ENCODE results near the gene PDGFB.

PDGFB gene

DNA sequence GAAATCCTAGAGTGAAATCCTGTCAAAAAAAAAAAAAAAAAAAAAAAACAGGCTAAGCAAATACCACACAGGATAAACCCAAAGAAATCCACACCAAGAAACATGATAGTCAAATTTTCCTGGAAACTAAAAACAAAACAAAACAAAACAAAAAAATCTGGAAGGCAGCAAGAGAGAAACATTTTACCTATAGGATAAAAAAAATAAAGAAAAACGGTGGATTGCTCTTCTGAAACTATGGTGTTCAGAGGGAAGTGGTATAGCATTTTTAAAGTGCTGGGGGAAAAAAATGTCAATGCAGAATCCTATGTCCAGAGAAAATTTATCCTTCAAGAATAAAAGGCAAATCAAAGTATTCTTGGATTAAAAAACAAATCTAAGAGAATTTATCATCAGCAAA lies 50.7 kb downstream of the PDGFB start:
- DNase-seq, result no peak

DNA sequence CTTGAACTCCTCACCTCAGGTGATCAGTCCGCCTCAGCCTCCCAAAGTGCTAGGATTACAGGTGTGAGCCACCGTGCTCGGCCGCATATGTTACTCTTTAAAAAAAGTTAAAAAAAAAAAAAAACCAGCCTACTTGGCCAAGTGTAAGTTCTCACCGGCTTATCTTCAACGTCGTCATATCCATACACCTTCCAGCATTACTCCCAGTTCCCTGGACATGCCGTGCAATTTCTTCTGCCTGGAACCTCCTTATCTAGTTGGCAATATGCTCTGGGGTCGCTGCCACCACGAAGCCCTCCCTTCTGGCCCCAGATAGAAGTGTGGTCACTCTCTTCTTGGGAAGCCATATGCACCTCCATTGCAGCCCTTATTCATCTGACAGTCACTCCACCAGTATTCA lies 56.0 kb downstream of the PDGFB start:
- DNase-seq, result no peak

DNA sequence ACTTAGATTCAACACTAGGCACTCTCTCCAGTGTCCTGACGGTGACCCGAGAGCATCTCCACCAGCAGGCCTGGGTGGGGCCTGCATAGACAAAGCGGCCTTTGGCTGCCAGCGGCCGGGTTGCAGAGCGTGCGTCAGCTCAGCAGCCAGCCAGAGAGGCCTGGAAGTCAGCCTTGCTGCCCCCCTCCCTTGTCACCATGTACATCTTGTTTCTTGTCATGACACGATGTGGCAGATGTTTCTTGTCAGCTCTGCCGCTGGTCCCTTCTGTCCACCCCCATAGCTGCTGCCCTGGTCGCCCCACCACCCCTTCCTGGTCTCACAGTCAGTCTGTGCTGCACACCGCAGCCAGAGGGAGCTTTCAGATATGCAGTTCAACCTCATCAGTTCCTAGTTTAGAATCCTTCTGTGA lies 59.2 kb downstream of the PDGFB start:
- DNase-seq, result no peak

DNA sequence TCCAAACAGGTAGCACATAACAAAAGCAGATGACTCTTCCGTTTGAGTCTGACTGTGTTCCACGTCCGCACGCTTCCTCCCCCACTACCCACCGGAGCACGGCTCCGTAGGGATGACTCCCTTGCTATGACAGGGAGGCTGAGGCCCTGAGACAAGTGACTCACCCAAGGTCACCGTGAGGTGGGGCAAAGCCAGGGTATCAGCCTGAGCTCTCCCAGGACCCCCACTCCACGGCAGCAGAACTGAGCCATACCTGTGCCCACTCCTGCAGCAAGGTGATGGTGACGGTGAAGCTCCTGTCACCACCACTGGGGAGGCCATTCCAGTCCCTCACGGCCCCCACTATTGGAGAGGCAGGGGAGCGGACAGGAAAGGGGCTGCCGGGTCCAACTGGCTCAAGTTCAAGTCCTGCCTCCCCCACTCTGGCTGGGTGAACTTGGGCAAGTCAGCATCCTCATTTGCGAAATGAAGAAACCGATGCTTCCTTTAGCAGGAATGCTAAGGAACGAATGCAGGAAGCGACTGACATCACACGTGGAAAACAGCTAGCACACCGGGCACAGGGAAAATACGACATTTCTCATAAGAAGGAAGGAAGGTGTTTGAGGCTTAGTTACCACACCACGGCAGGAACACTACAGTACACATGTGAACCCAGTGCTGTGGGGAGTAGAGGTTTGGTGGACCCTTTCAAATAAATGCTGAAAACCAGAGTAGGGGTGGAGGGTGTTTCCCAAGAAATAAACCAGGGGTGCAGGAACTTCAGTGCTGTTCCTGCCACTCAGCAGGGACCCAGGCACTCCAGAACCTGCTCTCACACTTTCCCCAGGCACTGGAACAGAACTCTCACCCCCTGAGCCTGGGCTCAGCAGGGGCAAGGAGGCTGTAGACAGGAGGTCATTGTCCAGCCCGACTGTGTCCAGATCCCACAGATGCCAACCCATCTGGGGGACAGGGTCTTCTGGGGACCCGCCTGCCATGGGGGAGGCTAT lies 59.9 kb downstream of the PDGFB start:
- DNase-seq, result no peak

DNA sequence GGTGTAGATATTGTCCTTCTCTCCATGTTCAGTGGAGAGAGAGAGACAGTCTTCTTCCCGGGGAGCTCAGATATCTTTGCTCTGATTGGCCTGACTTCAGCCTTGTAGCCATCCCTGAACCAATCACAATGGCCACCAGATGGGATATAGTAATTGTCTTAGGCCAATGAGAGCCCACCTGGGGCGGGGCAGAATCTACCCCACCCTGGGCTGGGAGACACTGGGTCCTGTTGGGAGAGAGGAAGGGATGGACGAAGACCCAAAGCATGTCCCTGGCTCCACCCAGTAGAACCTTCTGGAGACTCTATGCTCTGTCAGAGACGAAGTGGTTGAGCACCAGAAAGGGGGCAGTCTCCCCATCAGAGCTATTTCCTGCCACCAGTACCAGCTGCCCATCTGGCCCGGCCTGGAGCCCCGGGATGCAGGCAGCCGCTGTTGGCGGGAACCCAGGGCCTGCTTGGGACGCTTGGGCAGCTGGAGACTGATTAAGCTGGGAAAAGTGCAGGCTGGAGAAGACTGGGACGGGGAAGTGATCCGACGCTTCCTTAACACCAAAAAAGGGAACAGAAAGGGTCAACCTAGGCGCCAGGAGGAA lies 60.7 kb downstream of the PDGFB start:
- no peak for DNase-seq

DNA sequence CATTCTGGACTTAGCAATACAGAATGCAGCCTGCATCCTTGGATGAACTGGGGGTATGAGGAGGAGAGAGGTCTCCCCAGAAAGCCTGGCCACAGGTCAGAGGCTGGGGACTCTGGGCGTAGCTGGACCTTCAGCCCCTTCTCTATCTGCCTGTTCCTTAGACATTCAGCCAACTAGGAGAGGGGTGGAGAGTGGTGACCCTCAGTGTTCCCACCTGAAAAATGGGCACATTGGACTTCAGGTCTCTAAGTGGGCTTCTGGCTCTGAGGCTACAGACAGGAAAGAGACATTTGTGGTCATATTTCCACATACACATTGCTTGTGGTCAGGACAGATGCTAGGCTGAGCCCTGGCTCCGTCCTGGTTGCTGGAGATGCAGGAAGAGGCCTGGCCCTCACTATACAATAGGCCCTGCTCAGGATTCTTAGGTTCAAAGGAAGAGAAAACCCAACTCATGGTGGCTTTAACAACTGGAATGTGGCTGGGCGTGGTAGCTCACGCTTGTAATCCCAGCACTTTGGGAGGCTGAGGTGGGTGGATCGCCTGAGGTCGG lies 62.2 kb downstream of the PDGFB start:
- DNase-seq, result no peak

DNA sequence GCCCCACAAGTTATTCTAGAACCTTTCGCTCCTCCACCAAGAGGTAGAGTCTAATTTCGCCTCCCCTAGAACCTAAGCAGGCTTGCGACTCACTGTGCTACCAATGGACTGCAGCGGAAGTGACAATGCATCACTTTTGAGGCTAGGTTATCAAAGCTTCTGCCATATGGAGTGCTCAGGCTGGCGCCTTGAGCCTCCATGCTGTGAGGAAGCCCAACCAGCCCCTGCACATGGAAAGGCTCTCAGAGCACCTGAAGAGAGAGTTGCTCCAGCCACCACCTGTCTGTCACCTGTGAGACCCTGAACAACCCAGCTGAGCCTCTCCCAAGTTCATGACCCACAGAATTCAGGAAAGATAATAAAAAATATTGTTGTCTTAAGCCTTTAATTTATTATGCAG lies 63.0 kb downstream of the PDGFB start:
- no peak for DNase-seq

DNA sequence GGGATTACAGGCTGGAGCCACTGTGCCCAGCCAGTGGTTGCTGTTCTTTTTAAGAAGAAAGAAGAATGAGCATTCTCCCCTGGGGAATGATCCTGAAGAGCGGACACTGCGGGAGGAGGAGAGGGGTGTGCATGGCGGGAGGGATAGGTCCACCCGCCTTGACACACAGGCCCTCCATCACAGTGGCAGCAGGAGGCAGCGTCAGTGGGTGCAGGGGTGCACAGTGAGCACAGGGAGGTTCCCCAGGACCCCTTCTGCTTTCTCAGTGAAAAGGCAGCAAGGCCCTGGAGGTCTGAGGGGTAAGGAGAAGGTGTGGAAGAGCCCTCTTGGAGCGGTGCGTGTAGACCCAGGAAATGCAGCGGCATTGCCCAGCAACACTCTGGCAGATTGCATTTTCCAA lies 63.4 kb downstream of the PDGFB start:
- no peak for DNase-seq

DNA sequence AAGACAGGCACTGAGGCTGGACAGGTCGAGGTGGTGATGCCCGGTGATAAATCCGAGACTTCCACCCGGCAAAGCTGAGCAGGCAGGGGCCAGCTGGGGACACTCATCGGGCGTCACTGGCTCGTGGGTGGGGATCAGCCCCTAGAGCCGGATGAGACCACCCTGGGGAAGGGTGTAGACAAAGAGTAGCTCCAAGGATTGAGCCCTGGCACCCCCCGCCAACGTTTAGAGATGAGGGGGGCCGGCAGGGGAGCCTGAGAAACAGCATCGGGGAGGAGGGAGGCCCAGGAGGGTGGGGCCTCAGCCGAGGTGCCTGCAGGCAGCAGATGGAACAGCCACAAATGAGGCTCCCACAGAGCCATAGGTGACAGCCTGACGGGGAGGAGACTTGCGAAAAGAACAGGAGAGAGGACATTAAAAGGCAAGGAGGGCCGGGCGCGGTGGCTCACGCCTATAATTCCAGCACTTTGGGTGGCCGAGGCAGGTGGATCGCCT lies 64.9 kb downstream of the PDGFB start:
- no peak for DNase-seq

DNA sequence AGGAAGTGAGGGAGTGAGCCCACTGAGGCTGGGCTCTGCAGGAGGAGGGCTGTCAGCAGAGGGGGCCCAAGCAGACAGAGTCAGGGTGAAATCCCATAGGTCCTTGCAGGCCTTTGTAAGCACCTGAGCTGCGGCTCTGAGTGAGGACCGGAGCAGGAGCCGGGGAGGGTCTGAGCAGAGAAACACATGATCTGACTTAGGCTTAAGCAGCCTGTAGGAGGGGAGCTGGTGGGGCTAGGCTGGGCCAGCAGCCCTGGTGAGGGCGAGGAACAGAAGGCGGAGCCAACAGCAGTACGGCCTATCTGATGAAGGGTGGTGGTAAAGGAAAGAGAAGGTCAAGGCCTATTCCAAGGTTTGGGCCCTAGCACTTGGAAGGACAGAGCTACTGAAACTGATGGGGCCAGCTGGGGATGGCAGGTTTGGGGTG lies 65.4 kb downstream of the PDGFB start:
- no peak for DNase-seq

DNA sequence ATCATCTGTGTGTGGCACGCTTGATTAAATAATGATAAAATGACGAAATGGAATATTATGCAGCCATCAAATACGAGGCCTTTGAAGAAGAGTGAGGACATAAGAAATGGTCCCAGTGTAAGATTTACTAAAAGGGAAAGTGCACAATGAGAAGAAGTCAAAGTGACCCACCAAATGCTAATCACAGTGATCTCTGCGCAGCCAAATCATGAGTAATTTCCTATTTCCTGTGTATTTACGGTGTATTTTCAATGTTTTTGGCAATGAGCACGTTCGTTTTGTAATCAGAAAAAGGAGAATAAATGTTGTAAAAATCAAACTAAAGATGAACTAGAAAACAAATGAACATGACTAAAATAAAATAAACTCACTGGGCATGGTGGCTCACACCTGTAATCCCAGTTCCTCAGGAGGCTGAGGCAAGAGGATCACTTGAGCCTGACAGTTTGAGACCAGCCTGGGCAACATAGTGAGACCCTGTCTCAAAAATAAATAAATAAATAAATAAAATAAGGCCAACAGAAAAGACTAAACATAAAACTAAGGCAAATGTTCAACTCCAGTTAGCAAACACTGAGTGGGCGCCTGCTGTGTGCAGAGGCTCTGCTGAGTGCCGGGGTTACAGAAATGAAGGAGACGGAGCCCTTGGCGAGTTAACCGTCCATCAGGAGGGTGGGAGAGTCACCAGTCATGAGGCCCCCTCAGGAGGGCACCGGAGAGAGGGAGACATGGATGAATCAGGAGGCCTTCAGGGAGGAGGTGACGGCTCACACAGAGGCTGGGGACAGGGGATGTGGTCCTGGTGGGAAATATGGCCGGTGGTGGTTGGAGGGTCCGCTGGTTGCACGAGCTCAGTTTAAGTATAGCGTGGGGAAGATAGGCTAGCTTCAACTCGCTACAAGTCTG lies 66.3 kb downstream of the PDGFB start:
- DNase-seq, result no peak

DNA sequence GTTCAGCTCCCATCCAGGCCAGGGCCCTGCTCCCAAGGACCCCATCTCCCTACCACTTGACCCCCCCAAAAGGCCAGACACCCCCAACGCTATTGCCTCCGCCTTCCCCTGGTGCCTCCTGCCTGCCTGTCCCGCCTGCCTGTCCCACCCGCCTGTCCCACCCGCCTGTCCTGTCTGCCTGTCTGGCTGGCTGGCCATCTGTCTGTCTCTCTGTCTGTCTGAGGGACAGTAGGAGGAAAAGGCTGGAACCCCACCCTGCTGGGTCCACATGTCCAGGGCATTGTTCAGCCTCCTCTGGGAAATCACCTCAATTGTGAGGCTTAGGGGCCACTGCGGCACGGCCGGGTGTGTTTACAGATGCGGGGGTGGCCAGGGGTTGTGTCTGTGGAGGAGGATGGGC lies 67.0 kb downstream of the PDGFB start:
- no peak for DNase-seq

DNA sequence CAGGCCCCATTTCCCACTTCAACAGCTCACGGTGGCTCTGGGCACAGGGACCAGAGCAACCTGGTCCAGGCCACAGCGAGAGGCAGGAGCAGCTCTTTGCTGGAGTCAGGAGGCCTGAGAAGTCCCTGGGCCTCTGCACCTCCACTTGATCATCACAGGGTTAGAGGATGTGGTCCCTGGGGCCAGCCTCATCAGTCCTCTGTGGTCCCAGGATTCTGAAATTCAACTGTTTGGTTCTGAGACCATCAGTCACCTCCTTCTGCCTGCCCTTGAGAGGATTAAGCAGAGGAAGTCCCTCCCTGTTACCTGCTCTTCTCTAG lies 67.4 kb downstream of the PDGFB start:
- DNase-seq, result no peak

DNA sequence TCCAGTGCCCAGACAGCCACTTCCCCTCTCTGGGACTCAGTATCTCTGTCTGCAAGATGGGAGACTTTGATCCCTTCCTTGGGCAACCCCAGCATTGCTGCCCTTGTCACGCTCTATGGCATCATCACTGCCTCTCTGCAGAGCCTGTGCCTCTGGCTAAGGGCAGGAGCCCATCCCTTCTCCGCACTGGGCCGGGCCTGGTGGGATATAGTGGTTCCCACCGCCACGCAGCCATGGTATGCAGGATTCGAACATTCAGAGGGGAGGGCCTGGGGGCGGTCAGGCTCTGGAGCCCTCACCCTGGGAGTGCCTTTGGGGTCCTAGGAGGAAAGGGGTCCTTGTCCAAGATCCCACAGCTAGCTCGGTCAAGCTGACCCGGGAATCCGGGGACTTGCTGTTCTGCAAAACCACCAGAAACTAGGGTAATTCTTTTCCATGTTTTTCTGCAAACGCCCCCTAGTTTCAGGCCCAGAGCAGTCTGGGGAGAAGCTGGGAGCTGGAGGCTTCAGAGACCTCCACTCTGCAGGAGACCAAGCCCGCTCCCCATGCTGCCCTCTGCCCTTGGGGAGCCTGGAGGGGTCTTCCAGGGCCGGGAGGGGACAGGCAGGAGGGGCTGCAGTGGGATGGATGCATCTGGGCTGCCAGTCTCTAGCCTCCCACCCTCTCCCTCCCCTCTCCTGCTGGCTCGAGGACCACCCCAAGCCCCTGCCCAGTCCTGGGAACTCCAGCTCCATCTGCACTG lies 67.9 kb downstream of the PDGFB start:
- no peak for DNase-seq

DNA sequence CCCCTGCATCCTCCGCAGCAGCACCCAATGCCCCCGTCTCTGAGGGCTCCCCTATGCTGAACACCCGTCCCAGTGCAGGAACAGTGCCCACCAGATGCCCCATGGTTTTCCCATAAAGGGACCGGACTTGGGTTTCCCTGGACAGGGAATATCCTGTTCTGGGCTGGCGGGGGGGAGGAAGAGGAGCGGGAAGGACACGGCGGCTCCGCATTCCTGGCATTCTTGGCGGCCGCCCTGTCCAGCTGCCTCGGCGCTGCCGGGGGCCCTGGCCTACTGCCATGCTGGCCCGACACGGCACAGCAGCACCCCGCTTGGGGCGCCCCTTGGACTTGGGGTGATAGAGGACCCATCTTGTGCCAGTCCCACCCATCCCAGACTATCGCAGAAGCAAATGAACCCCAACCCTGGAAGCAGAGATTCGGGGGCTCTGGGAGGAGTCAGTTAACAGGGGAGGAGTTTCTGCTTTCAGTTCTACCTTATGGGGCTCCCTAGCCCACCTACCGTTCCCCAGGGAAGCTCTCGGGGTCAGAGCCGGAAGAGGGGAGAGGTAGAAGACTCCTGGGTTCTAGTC lies 68.6 kb downstream of the PDGFB start:
- no peak for DNase-seq

DNA sequence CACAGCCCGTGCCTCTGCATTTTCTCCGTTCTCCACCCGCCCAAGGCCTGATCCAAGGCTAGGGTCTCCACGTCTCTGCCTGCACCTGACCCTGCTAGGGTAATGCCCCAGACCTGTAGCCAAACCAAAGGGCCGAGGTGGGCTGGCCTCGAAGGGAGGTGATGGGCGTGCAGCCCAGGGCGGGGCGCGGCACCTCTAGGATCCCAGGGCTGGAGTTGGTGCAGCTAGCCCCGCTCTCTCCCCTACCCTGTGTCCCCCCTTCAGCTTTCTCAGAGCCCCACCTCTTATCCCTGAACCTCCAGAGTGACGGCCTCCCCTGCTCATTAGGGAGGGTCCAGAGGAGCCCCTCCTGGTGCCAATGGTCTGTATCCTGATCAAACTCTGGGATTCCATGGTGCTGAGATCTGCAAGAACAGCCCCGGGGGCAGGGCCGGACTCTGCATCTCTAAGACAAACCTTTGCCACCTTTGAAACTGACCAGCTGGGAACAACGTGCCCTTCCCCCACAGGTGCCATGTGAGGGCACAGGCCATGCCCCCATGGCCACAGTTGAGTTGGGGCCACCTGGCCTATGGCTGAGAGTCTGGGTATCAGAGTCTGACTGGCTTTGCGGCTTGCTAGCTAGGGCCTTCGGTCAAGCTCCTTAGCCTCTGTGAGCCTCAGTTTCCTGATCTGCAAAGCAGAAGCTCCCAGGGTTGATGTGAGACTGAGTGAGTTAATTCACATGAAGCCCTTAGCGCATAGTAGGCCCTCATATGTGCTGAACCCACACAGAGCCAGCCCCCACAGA lies 69.2 kb downstream of the PDGFB start:
- no peak for DNase-seq

DNA sequence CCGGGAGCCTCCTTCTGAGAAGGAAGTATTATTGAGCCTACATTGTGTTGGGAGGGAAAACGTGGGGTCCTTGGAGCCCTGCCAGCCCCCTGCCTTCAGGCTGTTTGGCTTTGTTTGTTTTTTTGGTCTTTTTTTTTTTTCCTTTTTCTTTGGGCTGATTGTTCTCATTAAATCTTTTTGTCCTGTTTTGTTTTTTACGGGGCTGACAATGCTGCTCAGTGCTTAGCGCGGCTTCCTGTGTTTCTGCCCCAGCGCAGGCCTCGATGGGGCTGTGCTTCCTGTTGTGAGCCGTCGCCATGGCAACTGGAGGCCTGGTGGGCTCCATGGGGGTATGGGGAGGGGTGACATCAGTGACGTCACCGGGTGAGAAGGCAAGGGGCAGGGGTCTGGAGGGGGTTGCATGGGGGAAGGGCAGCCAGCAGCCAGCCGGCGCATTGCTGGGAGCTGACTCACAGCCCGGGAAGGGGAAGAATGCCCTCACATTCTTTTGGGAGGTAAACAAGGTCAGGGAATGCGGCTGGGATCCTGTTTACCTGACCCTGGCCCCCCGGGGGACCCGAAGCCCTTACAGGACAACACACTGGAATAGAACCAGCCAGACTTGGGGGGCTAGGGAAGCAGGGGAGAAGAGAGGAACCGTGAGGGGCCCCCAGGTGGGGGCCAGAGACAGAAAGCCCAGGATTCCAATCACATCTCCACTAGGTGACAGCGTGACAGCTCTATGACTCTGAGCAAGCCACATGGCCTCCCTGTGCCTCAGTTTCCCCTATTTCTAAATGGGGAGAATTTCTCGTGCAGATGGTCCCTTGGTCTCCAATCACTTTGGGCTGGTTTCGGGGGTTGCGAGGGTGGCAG lies 70.1 kb downstream of the PDGFB start:
- no peak for DNase-seq

DNA sequence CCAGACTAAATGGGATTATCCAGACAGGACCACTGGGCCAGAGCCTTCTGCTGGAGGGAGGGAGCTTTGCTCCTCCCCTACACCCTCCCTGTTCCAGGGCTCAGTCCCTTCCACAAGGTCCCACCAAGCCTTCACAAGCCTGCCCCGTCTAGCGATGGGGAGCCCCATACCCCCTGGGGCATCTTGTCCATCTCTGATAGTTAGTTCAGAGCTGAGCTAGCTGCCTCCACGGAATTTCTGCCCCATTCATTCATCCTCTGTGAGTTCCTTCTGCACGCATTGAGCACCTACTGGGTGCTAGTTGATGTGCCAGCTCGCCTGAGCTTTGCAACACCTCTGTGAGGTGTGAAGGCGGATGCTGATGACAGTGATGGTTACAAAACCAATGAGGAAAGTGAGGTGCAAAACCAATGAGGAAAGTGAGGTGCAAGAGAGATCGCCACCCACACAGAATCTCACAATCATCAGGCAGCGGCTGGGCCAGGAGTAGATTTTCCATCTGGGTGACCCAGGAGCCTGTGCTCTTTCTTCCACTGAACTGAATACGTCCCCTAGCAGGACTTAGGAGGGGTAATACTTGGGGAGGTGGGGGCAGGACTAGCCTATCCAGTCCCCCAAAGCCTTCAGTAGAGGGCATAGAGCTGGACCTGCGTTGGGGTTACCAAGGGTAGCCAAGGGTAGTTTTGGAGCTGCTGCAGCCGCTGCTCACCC lies 70.8 kb downstream of the PDGFB start:
- DNase-seq, result no peak

All from NCI-H2227 treated with DMSO at 0.1 percent for 48 hours (cell line).